ENCODE measurements around the gene SCRT2.
"Not testable (repeated sequence)": the region's sequence is repeated elsewhere in the genome, so short reads cannot be mapped to it uniquely, and the experiment has no call there.

Gene SCRT2

DNA sequence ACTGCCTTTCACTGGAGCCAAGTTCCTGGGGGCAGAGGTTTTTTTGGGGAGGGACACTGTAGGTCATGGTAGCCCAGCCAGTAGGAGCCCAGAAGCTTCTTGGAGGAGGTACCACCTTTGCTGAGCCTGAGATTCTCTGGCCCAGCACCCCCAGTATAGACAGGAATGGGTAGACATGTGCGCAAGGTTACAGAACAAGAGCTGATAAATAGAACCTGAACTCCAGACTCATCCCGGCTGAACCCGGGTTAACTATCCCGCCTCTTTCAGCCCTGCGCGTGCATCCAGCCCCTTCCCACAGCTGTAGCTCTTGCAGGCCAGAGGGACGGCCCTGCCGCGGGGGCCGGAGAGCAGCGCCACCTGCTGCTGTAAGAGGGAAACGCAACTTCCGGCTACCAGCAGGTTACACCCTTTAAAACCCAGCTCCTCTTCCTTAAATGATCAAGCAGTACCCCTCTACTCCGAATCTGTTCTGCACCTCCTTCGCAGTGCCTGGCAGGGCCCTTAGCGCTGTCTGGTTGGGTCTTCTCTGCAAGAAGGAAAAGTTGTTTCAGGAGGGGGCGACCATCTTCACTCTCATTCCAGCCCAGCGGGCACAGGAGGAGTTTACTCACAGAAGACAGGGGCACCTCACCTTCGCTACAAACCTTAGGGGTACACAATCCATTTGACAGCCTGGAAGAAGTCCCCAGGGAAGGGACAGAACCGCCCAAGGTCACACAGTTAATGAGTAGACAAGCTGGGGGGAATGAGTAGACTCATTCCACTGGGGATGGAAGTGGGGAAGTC is 30.1 kb downstream of the SCRT2 start:
- peak; percentile 93 for DNase-seq (ENCODE audit: low spot score)
- in situ Hi-C loops (cut with MboI; ENCODE audit: low pct_unique_long_range_greater_than_20kb, low sequenced_read_pairs, unreplicated experiment), result loop anchor here (10.0 kb wide), 1 partner anchor 81 kb away; no protein-coding TSS in a partner anchor
- TF ChIP-seq, protein P1, sequence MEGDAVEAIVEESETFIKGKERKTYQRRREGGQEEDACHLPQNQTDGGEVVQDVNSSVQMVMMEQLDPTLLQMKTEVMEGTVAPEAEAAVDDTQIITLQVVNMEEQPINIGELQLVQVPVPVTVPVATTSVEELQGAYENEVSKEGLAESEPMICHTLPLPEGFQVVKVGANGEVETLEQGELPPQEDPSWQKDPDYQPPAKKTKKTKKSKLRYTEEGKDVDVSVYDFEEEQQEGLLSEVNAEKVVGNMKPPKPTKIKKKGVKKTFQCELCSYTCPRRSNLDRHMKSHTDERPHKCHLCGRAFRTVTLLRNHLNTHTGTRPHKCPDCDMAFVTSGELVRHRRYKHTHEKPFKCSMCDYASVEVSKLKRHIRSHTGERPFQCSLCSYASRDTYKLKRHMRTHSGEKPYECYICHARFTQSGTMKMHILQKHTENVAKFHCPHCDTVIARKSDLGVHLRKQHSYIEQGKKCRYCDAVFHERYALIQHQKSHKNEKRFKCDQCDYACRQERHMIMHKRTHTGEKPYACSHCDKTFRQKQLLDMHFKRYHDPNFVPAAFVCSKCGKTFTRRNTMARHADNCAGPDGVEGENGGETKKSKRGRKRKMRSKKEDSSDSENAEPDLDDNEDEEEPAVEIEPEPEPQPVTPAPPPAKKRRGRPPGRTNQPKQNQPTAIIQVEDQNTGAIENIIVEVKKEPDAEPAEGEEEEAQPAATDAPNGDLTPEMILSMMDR (IDR thresholded peaks at IDR 0.05; ENCODE audit: extremely low read depth, insufficient read depth, missing control alignments), result peak; percentile 95

DNA sequence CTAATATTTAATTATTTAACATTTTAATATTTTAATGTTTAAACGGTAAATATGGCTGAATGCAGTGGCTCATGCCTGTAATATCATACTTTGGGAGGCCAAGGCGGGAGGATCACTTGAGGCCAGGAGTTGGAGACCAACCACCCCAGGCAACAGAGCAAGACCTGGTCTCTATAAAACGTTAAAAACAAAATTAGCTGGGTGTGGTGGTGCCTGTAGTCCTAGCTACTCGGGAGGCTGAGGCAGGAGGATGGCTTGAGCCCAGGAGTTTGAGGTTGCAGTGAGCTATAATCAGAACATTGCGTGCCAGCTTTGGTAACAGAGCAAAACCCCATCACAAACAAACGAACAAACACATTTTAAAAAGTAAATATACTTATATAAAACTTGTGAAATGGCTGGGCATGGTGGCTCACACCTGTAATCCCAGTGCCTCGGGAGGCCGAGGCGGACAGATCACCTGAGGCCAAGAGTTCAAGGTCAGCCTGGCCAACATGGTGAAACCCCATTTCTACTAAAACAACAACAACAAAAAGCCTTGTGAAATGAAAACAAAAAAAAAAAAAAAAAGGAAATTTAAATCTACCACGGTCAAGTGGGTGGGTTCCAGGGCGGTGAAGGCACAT is 30.8 kb downstream of the SCRT2 start:
- in situ Hi-C loops (cut with MboI; ENCODE audit: low pct_unique_long_range_greater_than_20kb, low sequenced_read_pairs, unreplicated experiment), result loop anchor here (10.0 kb wide), 1 partner anchor 80 kb away; no protein-coding TSS in a partner anchor
- no peak for DNase-seq (ENCODE audit: low spot score)
- TF ChIP-seq, protein P1 (IDR thresholded peaks at IDR 0.05; ENCODE audit: extremely low read depth, insufficient read depth, missing control alignments), result no peak

DNA sequence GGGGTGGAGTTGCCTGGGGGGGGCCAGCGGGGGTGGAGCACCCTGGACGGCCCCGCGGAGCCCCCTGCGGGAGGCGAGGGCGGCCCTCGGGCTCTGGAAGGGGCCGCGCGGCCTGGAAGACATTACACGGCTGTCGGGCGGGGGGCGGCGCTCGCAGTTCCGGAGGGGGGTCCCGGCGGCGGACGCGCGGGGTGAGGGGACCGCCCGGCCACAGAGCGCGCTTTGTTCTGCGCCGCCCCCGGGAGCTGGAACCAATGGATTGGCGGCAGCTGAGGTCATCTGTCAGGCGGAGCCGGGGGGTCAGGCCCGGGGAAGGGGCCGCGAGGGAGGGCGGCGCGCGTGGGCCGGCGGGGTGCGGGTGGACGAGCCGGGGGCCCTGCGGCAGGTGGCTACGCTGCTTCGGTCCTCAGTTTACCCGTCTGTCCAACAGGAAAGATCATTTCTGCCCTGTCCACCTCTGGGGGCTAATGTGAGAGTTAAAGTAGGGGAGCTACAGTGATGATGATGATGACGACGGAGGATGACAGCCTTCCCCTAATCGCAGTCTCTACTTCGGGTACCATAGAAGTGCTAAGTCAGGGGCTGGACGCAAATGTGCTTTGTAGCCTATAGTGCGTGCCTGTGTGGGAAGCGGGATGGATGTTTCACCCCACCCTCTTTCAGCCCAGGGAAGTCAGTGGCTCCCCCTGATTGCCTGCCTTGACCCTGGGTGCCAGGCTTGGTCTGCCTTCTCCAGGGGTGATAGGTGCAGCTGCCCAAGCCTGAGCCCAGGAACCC is 33.0 kb downstream of the SCRT2 start:
- in situ Hi-C loops (cut with MboI; ENCODE audit: low pct_unique_long_range_greater_than_20kb, low sequenced_read_pairs, unreplicated experiment), result loop anchor here (10.0 kb wide), 1 partner anchor 78 kb away; no protein-coding TSS in a partner anchor
- TF ChIP-seq, protein P1 (IDR thresholded peaks at IDR 0.05; ENCODE audit: extremely low read depth, insufficient read depth, missing control alignments), result no peak
- peak; percentile 44 for DNase-seq (ENCODE audit: low spot score)

DNA sequence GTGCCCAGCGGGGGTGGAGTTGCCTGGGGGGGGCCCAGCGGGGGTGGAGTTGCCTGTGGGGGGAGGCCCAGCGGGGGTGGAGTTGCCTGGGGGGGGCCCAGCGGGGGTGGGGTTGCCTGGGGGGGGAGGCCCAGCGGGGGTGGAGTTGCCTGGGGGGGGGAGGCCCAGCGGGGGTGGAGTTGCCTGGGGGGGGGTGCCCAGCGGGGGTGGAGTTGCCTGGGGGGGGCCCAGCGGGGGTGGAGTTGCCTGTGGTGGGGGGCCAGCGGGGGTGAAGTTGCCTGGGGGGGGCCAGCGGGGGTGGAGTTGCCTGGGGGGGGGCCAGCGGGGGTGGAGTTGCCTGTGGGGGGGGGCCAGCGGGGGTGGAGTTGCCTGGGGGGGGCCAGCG is 33.6 kb downstream of the SCRT2 start:
- DNase-seq (ENCODE audit: low spot score), result not testable (repeated sequence)
- in situ Hi-C loops (cut with MboI; ENCODE audit: low pct_unique_long_range_greater_than_20kb, low sequenced_read_pairs, unreplicated experiment), result loop anchor here (10.0 kb wide), 1 partner anchor 77 kb away; no protein-coding TSS in a partner anchor

DNA sequence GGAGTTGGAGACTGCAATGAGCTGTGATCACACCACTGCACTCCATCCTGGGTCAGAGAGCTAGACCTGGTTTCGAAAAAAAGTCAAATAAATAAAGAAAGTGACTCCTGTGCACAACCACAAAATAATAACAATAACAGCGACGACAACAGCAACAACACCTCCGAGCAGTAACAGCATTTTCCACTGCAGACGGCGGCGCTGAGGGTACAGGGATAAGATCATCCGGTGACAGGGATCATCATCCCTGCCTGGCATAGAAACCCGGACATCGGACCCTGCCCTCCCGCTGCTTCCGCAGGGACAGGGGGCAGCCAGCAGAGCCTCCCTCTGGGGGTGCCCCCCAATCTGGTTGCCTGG is 34.1 kb downstream of the SCRT2 start:
- in situ Hi-C loops (cut with MboI; ENCODE audit: low pct_unique_long_range_greater_than_20kb, low sequenced_read_pairs, unreplicated experiment), result loop anchor here (10.0 kb wide), 1 partner anchor 77 kb away; no protein-coding TSS in a partner anchor
- TF ChIP-seq, protein P1 (IDR thresholded peaks at IDR 0.05; ENCODE audit: extremely low read depth, insufficient read depth, missing control alignments), result no peak
- DNase-seq (ENCODE audit: low spot score), result no peak

DNA sequence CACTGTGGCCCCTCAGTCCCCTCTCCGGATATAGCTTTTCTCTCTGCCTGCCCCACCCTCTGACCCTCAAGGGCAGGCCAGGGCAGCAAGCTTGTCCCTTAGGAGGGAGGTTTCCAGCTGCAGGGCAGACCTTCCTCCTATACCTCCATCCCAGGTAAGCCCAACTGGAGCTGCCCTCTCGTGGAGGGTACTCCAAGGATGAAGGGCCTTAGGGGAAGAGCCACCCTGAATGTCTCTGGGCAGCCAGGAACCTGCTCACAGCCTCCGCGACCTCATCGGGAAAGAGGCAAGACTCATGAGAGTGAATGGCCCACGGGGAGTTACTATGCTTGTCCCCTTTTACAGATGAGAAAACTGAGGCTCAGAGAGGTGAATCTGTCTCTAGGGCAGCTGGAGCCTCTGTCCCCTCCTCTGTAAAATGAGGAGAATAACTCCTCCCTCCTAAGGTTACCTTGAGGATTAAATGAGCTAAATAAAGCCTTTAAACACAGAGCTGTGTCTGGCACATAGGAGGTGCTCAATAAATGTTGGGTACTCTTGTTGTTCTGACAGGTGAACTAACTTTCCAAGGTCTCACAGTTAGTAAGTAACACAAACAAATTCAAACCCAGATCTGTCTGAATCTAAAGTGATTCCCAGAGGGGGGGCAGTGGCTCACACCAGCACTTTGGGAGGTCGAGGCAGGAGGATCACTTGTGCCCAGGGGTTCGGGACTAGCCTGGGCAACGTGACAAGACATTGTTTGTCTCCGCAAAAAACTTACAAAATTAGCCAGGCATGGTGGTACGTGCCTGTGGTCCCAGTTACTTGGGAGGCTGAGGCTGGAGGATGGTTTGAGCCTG is 34.7 kb downstream of the SCRT2 start:
- no peak for DNase-seq (ENCODE audit: low spot score)

More for the DNA sequence above, 34.7 kb downstream of the SCRT2 start:
- in situ Hi-C loops (cut with MboI; ENCODE audit: low pct_unique_long_range_greater_than_20kb, low sequenced_read_pairs, unreplicated experiment), result loop anchor here (10.0 kb wide), 1 partner anchor 76 kb away; no protein-coding TSS in a partner anchor
- TF ChIP-seq, protein P1 (IDR thresholded peaks at IDR 0.05; ENCODE audit: extremely low read depth, insufficient read depth, missing control alignments), result no peak
